ENCODE data around the gene HK1.

Gene HK1

GRCh38 chr10:69435966-69436520 is 157.7 kb downstream of the HK1 start:
- no peaks in the 10 kb centered on the region for H3K27me3 ChIP-seq (ENCODE audit: insufficient read depth, low read length)
- no peak overlapping the region for H3K27ac ChIP-seq (ENCODE audit: low read depth, low read length)
- no peaks in the 10 kb centered on the region for H3K79me2 ChIP-seq (ENCODE audit: control insufficient read depth, insufficient read depth, low read length, unreplicated experiment)
- peaks cover 20% of the 10 kb centered on the region for H3K4me1 ChIP-seq (ENCODE audit: control insufficient read depth, insufficient read depth, low read length, unreplicated experiment)
- H3K4me3 ChIP-seq (ENCODE audit: low read depth, low read length), result no peak overlapping the region
- H3K36me3 ChIP-seq (ENCODE audit: insufficient read depth, low read length), result no peaks in the 10 kb centered on the region
- H2AFZ ChIP-seq (ENCODE audit: low read length, unreplicated experiment), result no peak overlapping the region

DNA sequence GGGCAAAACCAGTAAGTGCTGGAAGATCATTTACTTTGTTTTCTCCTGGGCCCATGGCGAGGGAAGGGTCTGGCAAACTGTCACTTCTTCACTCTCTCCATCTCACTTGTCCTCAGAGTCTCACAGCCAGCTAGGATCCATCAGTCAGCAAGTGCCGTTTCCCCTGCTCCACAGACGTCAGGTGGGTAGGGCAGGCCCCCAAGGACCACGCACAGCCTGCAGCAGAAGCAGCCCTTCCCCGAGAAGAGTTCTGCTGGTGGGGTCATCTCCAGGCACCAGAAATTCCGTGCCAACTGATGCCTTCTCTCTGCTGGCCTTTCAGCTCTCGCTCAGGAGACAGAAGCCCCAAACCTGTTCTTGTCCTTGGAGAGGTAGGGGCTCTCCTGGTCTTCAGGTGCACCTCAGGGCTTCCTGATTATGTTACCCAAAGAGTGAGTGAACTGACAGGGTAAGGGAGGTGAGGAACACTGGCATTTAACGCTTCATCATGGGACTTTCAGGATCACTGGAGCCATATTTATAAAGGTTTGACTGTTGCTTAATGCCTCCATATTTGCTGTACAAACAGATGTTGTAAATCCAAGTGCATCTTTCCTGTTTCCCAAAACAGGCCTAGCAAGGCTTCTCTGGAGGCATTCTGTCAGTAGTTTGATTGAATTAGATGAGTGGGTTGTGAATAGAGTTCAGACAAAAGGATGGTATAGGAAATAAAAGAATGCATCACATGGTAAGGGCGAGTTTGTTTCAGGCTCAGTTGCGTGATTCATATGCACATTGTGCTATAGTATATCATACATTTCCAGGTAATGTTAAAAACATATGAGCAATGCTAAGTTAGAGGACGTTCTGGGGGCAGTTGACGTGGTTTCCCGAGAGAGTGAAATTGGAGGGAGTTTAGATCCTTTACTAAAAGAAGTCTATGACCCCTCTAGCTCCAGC is 159.3 kb downstream of the HK1 start:
- Histone ChIP-seq H2AFZ (ENCODE audit: low read length, unreplicated experiment) (peak overlapping the region; percentile 89), H3K4me3 (ENCODE audit: low read depth, low read length) (no peak overlapping the region), H3K4me1 (ENCODE audit: control insufficient read depth, insufficient read depth, low read length, unreplicated experiment) (peaks cover 20% of the 10 kb centered on the region), H3K27ac (ENCODE audit: low read depth, low read length) (no peak overlapping the region), H3K79me2 (ENCODE audit: control insufficient read depth, insufficient read depth, low read length, unreplicated experiment) (no peaks in the 10 kb centered on the region), H3K27me3 (ENCODE audit: insufficient read depth, low read length) (no peaks in the 10 kb centered on the region), H3K36me3 (ENCODE audit: insufficient read depth, low read length) (no peaks in the 10 kb centered on the region)

DNA sequence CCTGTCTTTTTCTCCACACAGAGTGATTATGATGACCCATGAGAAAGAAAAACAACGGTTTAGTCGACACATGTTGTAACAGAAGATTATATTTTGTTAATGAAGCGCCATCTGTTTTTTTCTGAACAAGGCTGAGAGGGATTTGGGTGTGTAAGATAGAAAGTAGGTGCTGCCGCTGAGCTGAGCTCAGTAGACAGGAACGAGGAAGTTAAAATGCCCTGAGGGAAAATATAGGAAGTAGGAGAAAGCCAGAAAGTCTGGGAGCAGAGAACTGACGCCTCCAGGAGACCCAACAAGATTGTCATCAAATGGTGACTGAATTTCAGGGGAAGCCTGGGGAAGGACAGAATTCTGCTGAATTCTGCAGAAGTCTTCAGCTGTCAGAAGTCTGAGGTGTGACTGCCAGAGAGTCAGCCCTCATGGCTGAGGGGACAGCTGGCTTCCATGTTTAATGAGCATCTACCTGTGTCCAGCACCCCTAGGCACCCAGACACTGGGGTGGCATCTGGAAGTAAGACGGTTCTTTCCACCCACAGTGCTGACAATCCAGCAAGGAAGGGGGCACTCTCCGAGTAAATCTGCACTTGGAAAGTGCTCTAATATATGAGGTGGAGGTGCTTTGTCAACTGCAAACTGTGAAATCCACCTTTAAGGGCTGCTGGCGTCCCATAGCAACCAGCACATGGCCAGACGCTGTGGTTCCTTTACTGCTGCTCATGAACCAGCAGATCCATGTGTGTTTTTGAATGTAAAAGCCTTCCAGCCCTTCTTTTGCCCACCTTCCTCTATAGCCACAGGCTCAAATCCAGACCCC is 160.4 kb downstream of the HK1 start:
- no peaks in the 10 kb centered on the region for H3K36me3 ChIP-seq (ENCODE audit: insufficient read depth, low read length)
- no peaks in the 10 kb centered on the region for H3K27me3 ChIP-seq (ENCODE audit: insufficient read depth, low read length)
- H3K4me3 ChIP-seq (ENCODE audit: low read depth, low read length), result 0 out of 2 replicates have a peak overlapping the region, but pooled peaks have one; percentile 3
- H2AFZ ChIP-seq (ENCODE audit: low read length, unreplicated experiment), result peak overlapping the region; percentile 89
- H3K4me1 ChIP-seq (ENCODE audit: control insufficient read depth, insufficient read depth, low read length, unreplicated experiment), result peaks cover 20% of the 10 kb centered on the region
- H3K27ac ChIP-seq (ENCODE audit: low read depth, low read length), result 0 out of 2 replicates have a peak overlapping the region, but pooled peaks have one; percentile 7
- no peaks in the 10 kb centered on the region for H3K79me2 ChIP-seq (ENCODE audit: control insufficient read depth, insufficient read depth, low read length, unreplicated experiment)

DNA sequence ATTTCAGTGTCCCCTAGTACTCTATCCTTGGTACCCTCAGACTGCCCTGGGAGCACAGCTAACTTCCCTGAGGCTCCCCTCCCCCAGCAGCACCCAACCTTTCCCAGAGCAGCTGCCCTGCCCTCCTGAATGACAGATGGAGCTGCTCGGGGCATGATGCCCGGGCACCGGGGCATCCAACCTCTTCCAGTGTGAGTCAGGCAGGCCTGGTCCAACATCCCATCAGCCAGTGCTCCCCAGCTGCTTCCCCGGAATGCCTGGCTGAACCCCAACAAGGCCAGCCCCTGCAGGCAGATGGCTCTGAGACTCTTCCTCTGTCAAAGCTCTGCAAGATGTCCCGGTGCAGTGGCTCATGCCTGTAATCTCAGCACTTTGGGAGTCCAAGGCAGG is 161.0 kb downstream of the HK1 start:
- Histone ChIP-seq H3K79me2 (ENCODE audit: control insufficient read depth, insufficient read depth, low read length, unreplicated experiment) (no peaks in the 10 kb centered on the region), H3K36me3 (ENCODE audit: insufficient read depth, low read length) (no peaks in the 10 kb centered on the region), H2AFZ (ENCODE audit: low read length, unreplicated experiment) (no peak overlapping the region), H3K4me3 (ENCODE audit: low read depth, low read length) (no peak overlapping the region), H3K27ac (ENCODE audit: low read depth, low read length) (no peak overlapping the region), H3K27me3 (ENCODE audit: insufficient read depth, low read length) (no peaks in the 10 kb centered on the region), H3K4me1 (ENCODE audit: control insufficient read depth, insufficient read depth, low read length, unreplicated experiment) (peaks cover 20% of the 10 kb centered on the region)

DNA sequence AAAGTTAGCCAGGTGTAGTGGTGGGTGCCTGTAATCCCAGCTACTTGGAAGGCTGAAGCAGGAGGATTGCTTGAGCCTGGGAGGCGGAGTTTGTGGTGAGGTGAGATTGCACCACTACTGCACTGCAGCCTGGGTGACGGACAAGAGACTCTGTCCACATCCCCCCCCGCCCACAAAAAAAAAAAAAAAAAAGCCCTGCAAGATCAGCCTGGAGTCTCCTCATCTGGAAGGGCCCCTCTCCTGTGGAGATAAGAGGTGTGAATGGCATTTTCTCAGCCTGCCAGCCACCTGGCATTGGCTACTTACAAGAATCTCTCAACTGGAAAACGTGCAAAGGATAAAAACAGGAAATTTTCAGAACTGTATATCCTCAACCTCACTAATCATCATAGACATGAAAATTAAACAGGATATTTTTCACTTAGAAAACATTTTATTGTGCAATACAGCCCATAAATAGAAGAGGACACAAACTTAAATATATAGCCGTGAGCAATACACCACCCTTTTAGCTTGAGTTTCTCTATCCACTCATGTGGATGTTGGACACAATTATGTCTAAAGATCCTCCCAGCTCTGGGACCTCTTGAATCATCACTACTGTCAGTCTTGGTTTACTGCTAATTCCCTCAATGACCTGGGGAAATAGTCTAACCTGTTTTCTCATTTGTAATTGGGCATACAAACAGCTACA is 161.7 kb downstream of the HK1 start:
- Histone ChIP-seq H2AFZ (ENCODE audit: low read length, unreplicated experiment) (no peak overlapping the region), H3K4me3 (ENCODE audit: low read depth, low read length) (no peak overlapping the region)

DNA sequence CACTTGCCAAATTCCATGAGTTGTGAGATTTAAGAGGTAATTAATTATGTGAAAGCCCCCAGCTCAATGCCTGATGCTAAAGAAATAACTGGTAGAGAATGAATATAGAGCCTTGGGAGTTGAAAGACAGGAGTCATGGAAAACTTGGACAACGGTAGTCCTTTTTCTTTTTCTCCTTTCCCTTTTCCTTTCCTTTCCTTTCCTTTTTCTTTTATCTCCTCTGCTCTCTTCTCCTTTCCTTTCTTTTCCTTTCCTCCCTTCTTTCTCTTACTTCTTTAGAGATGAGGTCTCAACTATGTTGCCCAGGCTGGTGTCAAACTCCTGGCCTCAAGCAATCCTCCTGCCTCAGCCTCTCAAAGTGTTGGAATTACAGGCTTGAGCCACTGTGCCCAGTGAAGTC is 165.1 kb downstream of the HK1 start:
- no peaks in the 10 kb centered on the region for H3K79me2 ChIP-seq (ENCODE audit: control insufficient read depth, insufficient read depth, low read length, unreplicated experiment)
- H3K36me3 ChIP-seq (ENCODE audit: insufficient read depth, low read length), result no peaks in the 10 kb centered on the region
- H3K4me1 ChIP-seq (ENCODE audit: control insufficient read depth, insufficient read depth, low read length, unreplicated experiment), result peaks cover 44% of the 10 kb centered on the region
- H3K27ac ChIP-seq (ENCODE audit: low read depth, low read length), result no peak overlapping the region
- H3K27me3 ChIP-seq (ENCODE audit: insufficient read depth, low read length), result no peaks in the 10 kb centered on the region
- H2AFZ ChIP-seq (ENCODE audit: low read length, unreplicated experiment), result no peak overlapping the region
- no peak overlapping the region for H3K4me3 ChIP-seq (ENCODE audit: low read depth, low read length)

More for the DNA sequence above, 161.7 kb downstream of the HK1 start:
- H3K36me3 ChIP-seq (ENCODE audit: insufficient read depth, low read length), result no peaks in the 10 kb centered on the region
- H3K79me2 ChIP-seq (ENCODE audit: control insufficient read depth, insufficient read depth, low read length, unreplicated experiment), result no peaks in the 10 kb centered on the region
- H3K27ac ChIP-seq (ENCODE audit: low read depth, low read length), result no peak overlapping the region
- no peaks in the 10 kb centered on the region for H3K27me3 ChIP-seq (ENCODE audit: insufficient read depth, low read length)
- peaks cover 22% of the 10 kb centered on the region for H3K4me1 ChIP-seq (ENCODE audit: control insufficient read depth, insufficient read depth, low read length, unreplicated experiment)

GRCh38 chr10:69445041-69445440 is 166.7 kb downstream of the HK1 start:
- Histone ChIP-seq H3K36me3 (ENCODE audit: insufficient read depth, low read length) (no peaks in the 10 kb centered on the region), H3K4me3 (ENCODE audit: low read depth, low read length) (no peak overlapping the region), H2AFZ (ENCODE audit: low read length, unreplicated experiment) (no peak overlapping the region), H3K27ac (ENCODE audit: low read depth, low read length) (peak overlapping the region; percentile 86), H3K79me2 (ENCODE audit: control insufficient read depth, insufficient read depth, low read length, unreplicated experiment) (no peaks in the 10 kb centered on the region), H3K4me1 (ENCODE audit: control insufficient read depth, insufficient read depth, low read length, unreplicated experiment) (peaks cover 44% of the 10 kb centered on the region), H3K27me3 (ENCODE audit: insufficient read depth, low read length) (no peaks in the 10 kb centered on the region)

- H3K27me3 ChIP-seq (ENCODE audit: insufficient read depth, low read length), result no peaks in the 10 kb centered on the region
- H3K4me1 ChIP-seq (ENCODE audit: control insufficient read depth, insufficient read depth, low read length, unreplicated experiment), result peaks cover 46% of the 10 kb centered on the region
- peak overlapping the region; percentile 86 for H3K27ac ChIP-seq (ENCODE audit: low read depth, low read length)
Measured at GRCh38 chr10:69446229-69446628, 167.9 kb downstream of the HK1 start.

DNA sequence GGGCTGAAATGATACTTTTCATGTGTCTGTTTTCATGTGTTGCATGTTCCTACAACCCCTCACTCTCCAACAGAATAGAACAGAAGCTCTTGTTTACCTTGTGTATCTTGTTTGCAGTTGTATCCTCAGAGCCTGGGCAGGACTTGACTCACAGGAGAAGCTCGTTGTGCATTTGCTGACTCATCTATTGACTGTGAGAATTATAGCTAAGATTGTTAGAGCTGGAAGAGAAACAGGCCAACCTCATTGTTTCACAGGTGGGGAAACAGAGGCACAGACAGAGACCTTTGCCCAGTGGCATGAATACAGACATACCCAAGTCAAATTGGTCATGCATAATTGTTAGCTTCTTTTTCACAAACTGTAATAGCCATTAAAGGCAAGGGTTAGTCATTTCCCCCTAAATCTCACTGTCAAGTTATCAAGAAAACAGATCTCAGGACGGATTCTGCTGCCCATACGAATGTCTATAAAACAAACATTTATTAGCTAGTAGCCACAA is 168.4 kb downstream of the HK1 start:
- Histone ChIP-seq H3K4me3 (ENCODE audit: low read depth, low read length) (no peak overlapping the region), H3K4me1 (ENCODE audit: control insufficient read depth, insufficient read depth, low read length, unreplicated experiment) (peaks cover 46% of the 10 kb centered on the region), H3K36me3 (ENCODE audit: insufficient read depth, low read length) (no peaks in the 10 kb centered on the region)

More at GRCh38 chr10:69446229-69446628, 167.9 kb downstream of the HK1 start:
- Histone ChIP-seq H3K79me2 (ENCODE audit: control insufficient read depth, insufficient read depth, low read length, unreplicated experiment) (no peaks in the 10 kb centered on the region), H3K4me3 (ENCODE audit: low read depth, low read length) (no peak overlapping the region), H3K36me3 (ENCODE audit: insufficient read depth, low read length) (no peaks in the 10 kb centered on the region), H2AFZ (ENCODE audit: low read length, unreplicated experiment) (no peak overlapping the region)

DNA sequence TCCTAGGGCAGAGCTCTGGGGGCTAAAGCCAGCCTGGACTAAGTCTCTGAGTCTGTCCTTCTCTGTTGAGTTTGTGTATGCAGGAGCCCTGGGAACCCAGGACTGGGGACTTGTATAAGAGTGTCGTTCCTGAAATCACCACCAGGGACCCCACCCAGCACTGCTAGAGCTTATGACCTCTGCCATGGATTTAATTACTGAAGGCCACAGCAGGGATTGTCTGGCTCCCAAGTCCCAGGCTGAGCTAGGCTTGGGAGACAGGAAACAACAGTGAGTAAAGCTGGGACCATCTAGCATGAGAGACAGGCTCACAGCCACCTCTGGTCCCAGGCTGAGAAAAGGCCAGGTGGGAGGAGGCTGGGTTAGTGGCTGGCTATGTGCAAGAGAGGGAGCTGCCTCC is 171.5 kb downstream of the HK1 start:
- H3K36me3 ChIP-seq (ENCODE audit: insufficient read depth, low read length), result no peaks in the 10 kb centered on the region
- peaks cover 45% of the 10 kb centered on the region for H3K4me1 ChIP-seq (ENCODE audit: control insufficient read depth, insufficient read depth, low read length, unreplicated experiment)
- H3K27ac ChIP-seq (ENCODE audit: low read depth, low read length), result no peak overlapping the region
- H3K79me2 ChIP-seq (ENCODE audit: control insufficient read depth, insufficient read depth, low read length, unreplicated experiment), result no peaks in the 10 kb centered on the region
- H2AFZ ChIP-seq (ENCODE audit: low read length, unreplicated experiment), result peak overlapping the region; percentile 70
- no peak overlapping the region for H3K4me3 ChIP-seq (ENCODE audit: low read depth, low read length)
- H3K27me3 ChIP-seq (ENCODE audit: insufficient read depth, low read length), result no peaks in the 10 kb centered on the region

More for the DNA sequence above, 168.4 kb downstream of the HK1 start:
- peak overlapping the region; percentile 41 for H2AFZ ChIP-seq (ENCODE audit: low read length, unreplicated experiment)
- H3K27ac ChIP-seq (ENCODE audit: low read depth, low read length), result peak overlapping the region; percentile 86
- H3K27me3 ChIP-seq (ENCODE audit: insufficient read depth, low read length), result no peaks in the 10 kb centered on the region
- H3K79me2 ChIP-seq (ENCODE audit: control insufficient read depth, insufficient read depth, low read length, unreplicated experiment), result no peaks in the 10 kb centered on the region
